Measurements from ENCODE around the gene BLMH.

The BLMH gene

DNA sequence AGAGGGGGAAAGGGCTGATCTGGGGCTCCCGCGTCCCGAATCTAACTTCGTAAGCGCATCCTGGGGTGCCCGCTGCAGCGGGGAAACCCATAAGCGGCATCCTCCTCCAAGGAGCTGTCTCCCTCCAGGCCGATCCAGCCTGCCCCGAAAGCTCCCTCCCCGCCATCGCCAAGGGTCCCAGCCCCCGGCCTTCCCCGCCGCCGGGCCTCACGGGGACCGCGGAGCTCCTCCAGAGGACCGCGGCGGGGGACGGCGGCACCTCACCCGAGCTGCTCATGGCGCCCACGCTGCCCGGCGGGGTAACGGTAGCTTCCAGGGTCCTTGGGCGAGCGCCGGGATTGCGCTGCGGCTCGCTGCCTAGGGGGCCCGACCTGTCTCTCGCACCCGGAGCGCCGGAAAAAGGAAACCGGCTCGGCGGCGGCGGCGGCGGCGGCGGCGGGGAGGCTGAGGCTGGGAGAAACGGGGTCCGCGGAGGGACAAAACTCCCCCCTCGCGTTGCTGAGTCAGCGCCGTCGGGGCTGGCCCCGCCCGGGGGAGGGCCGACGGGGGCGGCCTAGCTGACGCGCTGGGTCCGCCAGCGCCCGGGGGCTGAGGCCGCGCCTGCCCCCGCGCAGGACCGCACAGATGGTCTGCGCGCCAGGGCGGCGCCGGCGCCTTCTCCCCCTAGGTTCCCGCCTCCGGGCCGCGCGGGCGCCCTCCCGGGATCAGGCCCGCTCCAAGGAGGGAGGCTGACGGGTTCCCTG is at the start of gene BLMH:
Gene BLMH, minus strand, starts transcription at position 402 of the 743 bp plus-strand sequence. Its CDS starts 125 bp downstream, at position 277.
- DNase-seq, result no peak

DNA sequence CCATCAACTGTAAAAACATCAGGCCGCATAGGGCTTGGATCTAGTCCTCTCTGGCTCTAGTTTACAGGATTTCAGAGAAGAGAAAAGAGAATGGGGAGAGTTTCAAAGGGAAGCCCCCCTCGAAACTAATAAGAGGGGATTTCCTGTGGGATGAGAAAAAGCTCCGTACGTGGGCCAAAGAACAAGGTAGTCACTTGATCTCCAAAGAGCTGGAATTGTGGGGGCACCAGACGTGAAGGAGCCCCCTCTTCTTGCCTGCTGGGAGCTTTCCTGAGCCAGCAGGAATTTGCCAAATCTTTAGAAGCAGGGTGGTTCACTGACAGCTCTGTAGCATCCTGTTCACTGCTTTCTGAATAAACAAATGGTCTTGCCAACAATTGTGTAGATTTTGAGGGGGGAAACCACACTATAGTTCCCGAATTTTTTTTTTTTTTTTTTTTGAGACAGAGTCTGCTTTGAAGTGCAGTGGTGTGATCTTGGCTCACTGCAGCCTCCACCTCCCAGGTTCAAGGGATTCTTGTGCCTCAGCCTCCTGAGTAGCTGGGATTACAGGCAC is 49.1 kb upstream of the BLMH start:
- DNase-seq, result no peak

GRCh38 chr17:30339086-30339485 is 47.3 kb upstream of the BLMH start:
- DNase-seq, result no peak

GRCh38 chr17:30337393-30337999 is 45.8 kb upstream of the BLMH start:
- DNase-seq, result no peak

DNA sequence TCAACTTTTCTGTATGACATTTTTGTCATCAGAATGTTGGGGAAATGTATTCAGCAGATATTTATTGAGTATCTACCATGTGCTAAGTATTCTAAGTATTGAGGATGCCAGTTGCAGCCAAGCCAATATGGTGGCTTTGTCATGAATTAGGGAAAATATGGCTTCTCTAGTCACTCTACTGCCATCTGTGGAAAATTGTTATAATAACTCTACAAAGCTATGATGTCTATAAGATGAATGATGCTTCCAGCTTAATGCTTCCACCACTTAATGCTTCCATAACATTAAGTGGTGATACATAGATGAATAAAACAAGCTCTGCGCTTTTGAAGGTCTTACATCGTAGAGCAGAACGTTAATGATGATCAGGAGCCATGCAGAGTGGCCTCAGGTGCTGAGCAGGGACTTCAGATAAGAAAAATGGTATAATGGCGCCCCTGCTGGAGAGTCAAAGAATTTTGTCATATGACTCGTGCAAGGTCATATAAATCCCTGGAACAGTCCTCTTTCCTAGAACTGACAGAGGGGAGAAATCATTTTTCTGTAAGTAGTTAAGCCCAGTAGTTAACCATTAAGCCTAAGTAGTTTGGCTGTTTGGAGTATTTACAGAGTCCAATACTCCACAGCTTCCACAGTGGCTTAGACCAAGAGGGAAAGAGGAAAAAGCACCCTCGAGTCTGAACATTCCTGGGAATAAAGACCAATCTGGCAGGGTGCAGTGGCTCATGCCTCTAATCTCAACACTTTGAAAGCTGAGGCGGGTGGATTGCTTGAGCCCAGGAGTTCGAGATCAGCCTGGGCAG is 44.8 kb upstream of the BLMH start:
- no peak for DNase-seq

GRCh38 chr17:30334421-30334820 is 42.7 kb upstream of the BLMH start:
- DNase-seq, result no peak

- no peak for DNase-seq
These were observed 42.0 kb upstream of the BLMH start, which contains the start of gene TMIGD1 for GRCh38 chr17:30333503-30334360. Gene TMIGD1, minus strand, starts transcription at chr17:30334057. Its CDS starts 1,924 bp downstream, at chr17:30332133.

GRCh38 chr17:30332057-30332542 is 40.4 kb upstream of the BLMH start:
- no peak for DNase-seq

GRCh38 chr17:30326809-30327208 is 35.1 kb upstream of the BLMH start:
- DNase-seq, result no peak

DNA sequence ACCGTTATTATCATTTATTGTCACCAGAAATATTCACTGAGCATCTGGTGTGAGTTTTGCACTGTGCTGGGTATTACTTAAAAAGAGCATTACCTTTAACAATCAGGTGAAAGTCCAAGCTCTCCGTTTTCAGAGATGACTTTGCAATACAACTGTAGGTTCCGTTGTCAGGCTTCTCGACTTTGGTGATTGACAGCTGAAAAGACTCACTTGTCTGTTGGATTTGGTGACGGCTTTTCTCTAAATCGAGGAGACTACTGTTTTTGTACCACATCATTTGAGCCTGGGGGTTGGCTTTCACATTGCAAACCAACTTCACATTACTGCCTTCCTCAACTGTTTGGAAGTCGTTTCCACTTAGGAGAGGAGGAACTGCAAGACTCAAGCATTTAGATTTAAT is 33.0 kb upstream of the BLMH start:
- DNase-seq, result no peak

DNA sequence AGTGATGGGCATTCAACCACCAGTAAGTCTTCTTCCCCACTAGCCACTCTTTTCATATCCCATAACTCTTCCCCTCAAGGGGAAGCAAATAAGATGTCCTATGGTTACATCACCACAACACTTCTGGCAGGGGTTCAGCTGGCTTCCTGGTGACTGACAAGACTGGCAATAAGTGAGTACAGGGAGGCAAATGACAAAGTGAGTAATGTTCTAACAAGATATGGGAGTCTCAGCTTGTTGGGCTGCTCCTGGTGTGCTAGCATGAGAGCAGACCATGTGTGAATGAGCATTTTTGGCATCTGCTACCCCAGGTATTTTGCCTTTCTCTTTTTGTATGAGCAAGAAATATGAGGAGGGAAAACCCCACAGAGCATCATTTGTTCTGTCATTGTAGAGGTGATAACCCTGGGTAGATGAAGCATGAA is 32.2 kb upstream of the BLMH start:
- DNase-seq, result peak; percentile 26

DNA sequence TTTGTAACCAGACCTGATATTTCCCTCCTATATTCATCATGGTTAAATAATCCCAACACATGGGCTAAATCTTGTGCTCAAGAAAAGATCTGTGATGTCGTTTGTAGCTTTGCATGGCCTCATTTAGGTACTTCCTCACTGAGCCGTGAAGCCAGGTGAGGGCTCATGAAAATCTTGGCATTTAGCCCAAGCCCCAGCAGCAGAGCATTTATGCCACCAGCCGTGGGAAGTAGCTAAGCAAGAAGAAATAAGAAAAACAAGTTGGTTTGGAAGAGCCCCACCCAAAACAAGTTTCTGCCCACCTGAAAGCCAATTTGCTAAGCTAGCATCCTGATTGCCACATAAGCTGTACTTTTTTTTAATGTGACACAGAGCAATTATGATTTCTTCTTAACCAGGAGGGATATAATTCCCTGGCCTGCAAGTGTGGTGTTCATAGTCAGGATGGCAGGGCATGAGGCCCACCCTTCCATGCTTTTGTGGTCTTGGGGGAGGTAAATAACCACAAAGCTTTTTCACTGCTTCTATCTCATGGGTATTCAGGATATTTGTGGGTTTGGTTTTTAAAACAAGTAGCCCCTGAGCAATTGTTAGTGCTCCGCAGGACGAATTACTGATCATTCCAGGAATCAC is 31.6 kb upstream of the BLMH start:
- no peak for DNase-seq

DNA sequence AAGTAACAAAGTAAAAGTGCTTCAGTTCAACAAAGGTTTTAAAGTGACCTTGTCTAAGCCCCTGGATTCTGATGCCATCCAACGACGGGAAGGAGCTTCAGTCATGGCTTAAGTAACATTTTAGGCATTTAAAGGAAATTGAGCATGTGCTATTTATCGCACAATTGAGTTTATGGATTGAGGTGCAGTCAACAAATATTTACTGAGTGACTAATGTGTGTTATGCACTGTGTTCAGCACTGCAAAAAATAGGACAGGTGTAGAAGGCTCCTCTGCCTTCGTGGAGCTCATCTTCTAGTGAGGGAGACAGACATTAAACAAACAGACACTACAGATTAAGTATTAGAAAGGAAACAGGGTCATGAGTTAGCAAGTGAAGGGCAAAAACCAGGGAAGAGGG is 29.6 kb upstream of the BLMH start:
- DNase-seq, result no peak

DNA sequence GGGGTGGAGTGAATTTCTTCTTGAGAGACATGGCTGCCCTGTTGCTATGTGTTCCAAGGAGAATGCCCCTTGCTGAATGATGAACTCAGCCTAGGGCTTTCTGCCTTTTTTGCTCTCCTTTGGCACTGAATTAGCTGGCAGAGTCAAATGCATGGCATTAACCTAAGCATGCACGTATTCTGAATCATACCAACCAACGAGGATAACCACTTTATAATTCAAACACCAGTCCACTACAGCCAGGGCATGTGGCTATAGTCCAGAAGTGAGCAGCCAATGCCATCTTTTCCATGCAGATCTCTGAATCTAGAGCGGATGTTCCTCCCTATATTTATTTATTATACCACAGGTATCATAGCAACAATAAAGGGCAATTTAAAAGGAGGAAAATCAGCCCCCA is 26.4 kb upstream of the BLMH start:
- no peak for DNase-seq

DNA sequence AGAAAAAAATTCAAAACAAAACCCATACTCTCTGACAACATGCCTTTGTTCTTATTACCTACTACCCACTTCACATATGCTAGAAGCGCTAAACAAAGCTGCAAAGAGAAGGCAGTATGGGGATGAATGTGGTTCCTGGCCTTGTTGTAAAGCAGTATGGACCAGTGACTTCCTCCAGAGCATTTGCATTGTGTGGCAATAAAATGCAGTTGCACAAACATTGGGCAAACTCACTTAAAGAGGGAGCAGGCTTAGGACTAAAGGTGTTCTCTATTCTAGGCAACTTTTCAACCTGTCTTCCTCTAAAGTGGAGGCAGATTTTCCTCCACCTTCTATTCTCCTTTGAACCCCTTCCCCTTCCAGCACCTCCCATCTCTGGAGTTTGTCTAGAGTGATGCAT is 25.0 kb upstream of the BLMH start:
- peak; percentile 44 for DNase-seq

DNA sequence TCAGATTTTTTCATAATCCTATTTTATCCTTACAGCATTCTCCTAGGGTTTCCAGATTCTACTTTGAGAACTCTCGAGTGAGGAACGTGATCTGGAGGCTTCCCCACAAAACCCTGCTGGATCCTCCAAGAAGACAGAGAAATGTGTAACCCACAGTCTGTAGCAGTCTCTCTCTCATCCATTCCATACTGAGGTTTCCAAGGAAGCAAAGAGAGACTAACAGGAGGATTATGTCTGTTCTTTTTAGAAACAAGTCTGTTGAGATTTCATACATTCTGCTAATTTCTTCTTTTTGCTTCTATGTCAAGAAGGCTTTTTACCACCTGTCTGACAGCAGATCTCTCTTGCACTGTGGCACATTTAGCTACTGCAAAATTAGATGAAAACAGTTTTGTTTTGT is 23.4 kb upstream of the BLMH start:
- DNase-seq, result no peak

- DNase-seq, result no peak
These were observed 22.7 kb upstream of the BLMH start for GRCh38 chr17:30314474-30314873.

GRCh38 chr17:30312226-30312625 is 20.5 kb upstream of the BLMH start:
- DNase-seq, result no peak

DNA sequence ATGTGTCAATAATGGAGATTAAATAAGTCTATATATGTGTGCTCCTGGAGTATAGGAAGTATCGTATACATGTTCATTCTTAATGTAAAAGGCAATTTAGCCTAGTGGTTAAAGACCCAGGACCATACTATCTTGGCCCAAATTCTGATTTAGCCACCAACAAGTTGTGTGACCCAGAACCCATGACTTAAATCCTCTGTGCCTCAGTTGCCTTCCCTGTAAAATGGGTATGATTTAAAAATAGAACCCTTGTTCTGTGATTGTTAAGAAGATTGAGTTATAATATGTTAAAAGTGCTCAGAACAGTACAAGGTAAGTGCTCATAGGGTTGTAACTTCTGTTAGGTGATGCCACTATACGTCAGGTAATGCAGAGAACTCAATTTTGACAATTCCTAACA is 18.8 kb upstream of the BLMH start:
- DNase-seq, result no peak

DNA sequence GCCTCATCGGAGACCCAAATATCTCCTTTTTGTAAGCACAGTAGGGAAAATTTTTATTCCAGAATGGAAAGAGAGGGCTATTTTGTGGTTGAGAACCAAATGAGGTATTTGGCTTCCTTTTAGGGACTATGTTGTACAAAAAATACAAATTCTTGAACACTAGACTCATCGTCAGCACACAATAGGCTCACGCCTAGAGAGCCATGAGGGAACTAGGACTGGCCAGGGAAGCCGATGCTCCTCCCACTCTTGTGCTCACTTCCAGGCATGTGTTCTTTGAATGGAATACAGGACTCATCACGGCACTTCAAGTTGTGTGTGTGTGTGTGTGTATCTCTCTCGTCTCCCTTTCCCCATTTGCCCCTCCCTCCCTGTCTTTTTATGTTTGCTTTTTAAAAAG is 17.8 kb upstream of the BLMH start:
- no peak for DNase-seq

- no peak for DNase-seq
These were observed 16.7 kb upstream of the BLMH start for GRCh38 chr17:30308406-30308805.

- no peak for DNase-seq
These were observed 13.0 kb upstream of the BLMH start for GRCh38 chr17:30304778-30305177.

Measured in SIG-M5 (cell line).